Measurements from ENCODE around the gene CHMP4A.
A peak's percentile ranks its signal among the peaks of the same experiment; 100 is the strongest.
"Not testable (repeated sequence)": the region's sequence is repeated elsewhere in the genome, so short reads cannot be mapped to it uniquely, and the experiment has no call there.

Gene CHMP4A

DNA sequence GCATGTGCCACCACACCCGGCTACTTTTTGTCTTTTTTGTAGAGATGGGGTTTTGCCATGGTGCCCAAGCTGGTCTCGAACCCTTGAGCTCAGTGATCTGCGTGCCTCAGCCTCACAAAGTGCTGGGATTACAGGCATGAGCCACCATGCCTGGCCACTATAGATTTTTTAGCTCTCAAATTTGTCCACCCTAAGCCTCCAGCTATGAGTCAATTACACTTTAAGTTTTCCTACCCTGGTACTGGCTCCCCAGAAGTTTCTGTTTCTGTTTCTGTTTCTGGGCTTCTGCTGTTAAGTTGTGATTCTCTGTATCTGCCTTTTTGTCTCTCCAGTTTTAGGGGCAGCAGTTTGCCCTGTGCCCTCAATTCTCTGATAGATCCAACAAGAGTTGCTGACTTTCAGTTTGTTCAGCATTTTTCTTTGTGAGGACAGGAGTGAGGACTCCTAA is 33.5 kb upstream of the CHMP4A start:
- peak in 2 of 3 donors; percentile 41 to 43 for DNase-seq
- Histone ChIP-seq H3K4me3 (ENCODE audit: control insufficient read depth in 1 of 7, extremely low read depth in 1 of 7, insufficient read depth in 4 of 7, low read depth in 2 of 7, low read length in 6 of 7) (no peak overlapping the region), H3K9me3 (ENCODE audit: control extremely low read depth in 1 of 5, control insufficient read depth in 4 of 5, insufficient read depth in 2 of 5, low read depth in 1 of 5, low read length in 4 of 5) (no peaks in the 10 kb centered on the region), H3K27ac (ENCODE audit: insufficient read depth in 1 of 2, low read depth in 1 of 2, low read length in 2 of 2, poor library complexity in 1 of 2, severe bottlenecking in 2 of 2) (no peak overlapping the region), H3K27me3 (replicated peaks in 2 of 5; ENCODE audit: control insufficient read depth in 4 of 5, insufficient read depth in 5 of 5, low read length in 4 of 5) (no peaks in the 10 kb centered on the region), H3K36me3 (ENCODE audit: control insufficient read depth in 4 of 4, insufficient read depth in 4 of 4, low read length in 3 of 4) (peaks cover 0 to 2% (median 0%) of the 10 kb centered on the region in 4 experiments), H3K4me1 (ENCODE audit: control extremely low read depth in 1 of 4, control insufficient read depth in 4 of 4, insufficient read depth in 4 of 4, low read length in 3 of 4) (peaks cover 3 to 17% (median 13%) of the 10 kb centered on the region in 4 experiments)
- 92% methylated on average over 3 of the region's 3 CpGs for WGBS (ENCODE audit: insufficient coverage)
- POLR2A ChIA-PET: interaction anchor here (0.7 kb wide), 2 partner anchors 31 to 124 kb away, joined by 3 read pairs; partner anchors contain the start of gene MDP1
- CTCF ChIA-PET: interaction anchor here (0.6 to 13.5 kb wide), 11 partner anchors 10 to 189 kb away, joined by 3 to 207 read pairs (median 6); partner anchors contain the start of genes CIDEB, DHRS1, LTB4R2 and NOP9

DNA sequence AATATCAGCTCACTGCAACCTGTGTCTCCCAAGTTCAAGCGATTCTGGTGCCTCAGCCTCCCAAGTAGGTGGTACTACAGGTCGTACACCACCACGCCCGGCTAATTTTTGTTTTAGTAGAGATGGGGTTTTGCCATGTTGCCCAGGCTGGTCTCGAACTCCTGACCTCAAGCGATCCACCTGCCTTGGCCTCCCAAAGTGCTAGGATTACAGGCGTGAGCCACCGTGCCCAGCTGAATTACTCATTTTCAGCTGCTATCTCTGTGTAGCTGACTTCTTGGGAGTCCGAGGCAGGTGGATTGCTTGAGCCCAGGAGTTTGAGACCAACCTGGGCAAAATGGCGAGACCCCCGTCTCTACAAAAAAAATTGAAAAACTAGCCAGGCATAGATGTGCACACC is 32.1 kb upstream of the CHMP4A start:
- H3K27ac ChIP-seq (ENCODE audit: insufficient read depth in 1 of 2, low read depth in 1 of 2, low read length in 2 of 2, poor library complexity in 1 of 2, severe bottlenecking in 2 of 2); H3K9me3 ChIP-seq (ENCODE audit: control extremely low read depth in 1 of 5, control insufficient read depth in 4 of 5, insufficient read depth in 2 of 5, low read depth in 1 of 5, low read length in 4 of 5); DNase-seq; H3K27me3 ChIP-seq (replicated peaks in 2 of 5; ENCODE audit: control insufficient read depth in 4 of 5, insufficient read depth in 5 of 5, low read length in 4 of 5); POLR2A ChIA-PET; H3K4me3 ChIP-seq (ENCODE audit: control insufficient read depth in 1 of 7, extremely low read depth in 1 of 7, insufficient read depth in 4 of 7, low read depth in 2 of 7, low read length in 6 of 7): not testable (repeated sequence)
- CTCF ChIA-PET: interaction anchor here (0.9 to 13.5 kb wide), 7 partner anchors 9 to 62 kb away, joined by 3 to 207 read pairs (median 6); partner anchors contain the start of genes CIDEB, DHRS1, NOP9 and RABGGTA
- WGBS (ENCODE audit: insufficient coverage): 94% methylated on average over 8 of the region's 11 CpGs
- peaks cover 6 to 29% (median 21%) of the 10 kb centered on the region in 4 experiments for H3K4me1 ChIP-seq (ENCODE audit: control extremely low read depth in 1 of 4, control insufficient read depth in 4 of 4, insufficient read depth in 4 of 4, low read length in 3 of 4)
- peaks cover 2 to 11% (median 8%) of the 10 kb centered on the region in 4 experiments for H3K36me3 ChIP-seq (ENCODE audit: control insufficient read depth in 4 of 4, insufficient read depth in 4 of 4, low read length in 3 of 4)

DNA sequence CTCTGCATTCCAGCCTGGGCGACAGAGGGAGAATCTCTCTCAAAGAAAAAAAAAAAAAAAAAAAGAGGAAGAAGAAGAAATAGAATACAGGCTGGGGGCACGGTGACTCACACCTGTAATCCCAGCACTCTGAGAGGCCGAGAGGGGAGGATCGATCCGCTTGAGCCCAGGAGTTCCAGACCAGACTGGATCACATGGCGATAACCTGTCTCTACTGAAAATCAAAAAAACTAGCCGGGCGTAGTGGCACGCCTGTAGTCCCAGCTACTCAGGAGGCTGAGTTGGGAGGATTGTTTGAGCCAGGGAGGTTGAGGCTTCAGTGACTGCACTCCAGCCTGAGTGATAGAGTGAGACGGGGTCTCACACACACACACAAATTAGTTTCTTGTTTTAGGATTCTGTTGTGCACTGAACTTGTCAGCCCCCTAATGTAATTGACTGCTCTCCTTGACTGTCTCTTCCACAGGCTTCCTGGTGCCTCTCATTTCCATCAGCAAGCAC is 30.1 kb upstream of the CHMP4A start:
- Histone ChIP-seq H3K36me3 (ENCODE audit: control insufficient read depth in 4 of 4, insufficient read depth in 4 of 4, low read length in 3 of 4) (peaks cover 16 to 27% (median 27%) of the 10 kb centered on the region in 4 experiments), H3K4me3 (ENCODE audit: control insufficient read depth in 1 of 7, extremely low read depth in 1 of 7, insufficient read depth in 4 of 7, low read depth in 2 of 7, low read length in 6 of 7) (peak overlapping the region in 6 of 7 experiments; percentile 41 to 94 (median 86)), H3K9me3 (ENCODE audit: control extremely low read depth in 1 of 5, control insufficient read depth in 4 of 5, insufficient read depth in 2 of 5, low read depth in 1 of 5, low read length in 4 of 5) (no peaks in the 10 kb centered on the region), H3K27me3 (replicated peaks in 2 of 5; ENCODE audit: control insufficient read depth in 4 of 5, insufficient read depth in 5 of 5, low read length in 4 of 5) (no peaks in the 10 kb centered on the region), H3K27ac (ENCODE audit: insufficient read depth in 1 of 2, low read depth in 1 of 2, low read length in 2 of 2, poor library complexity in 1 of 2, severe bottlenecking in 2 of 2) (peak overlapping the region; percentile 96 to 99), H3K4me1 (ENCODE audit: control extremely low read depth in 1 of 4, control insufficient read depth in 4 of 4, insufficient read depth in 4 of 4, low read length in 3 of 4) (peaks cover 12 to 41% (median 30%) of the 10 kb centered on the region in 4 experiments)
- WGBS (ENCODE audit: insufficient coverage): 33% methylated on average over 9 of the region's 10 CpGs
- ChIA-PET POLR2A (interaction anchor here (0.6 to 2.6 kb wide), 5 partner anchors 11 to 55 kb away, joined by 3 to 16 read pairs (median 6); partner anchors contain the start of genes GMPR2, NEDD8 and RABGGTA), CTCF (interaction anchor here (0.6 to 13.5 kb wide), 22 partner anchors 8 to 192 kb away, joined by 3 to 207 read pairs (median 7); partner anchors contain the start of genes CIDEB, DHRS1, GMPR2 and LTB4R2)
- peak; percentile 66 to 82 (median 77) for DNase-seq

DNA sequence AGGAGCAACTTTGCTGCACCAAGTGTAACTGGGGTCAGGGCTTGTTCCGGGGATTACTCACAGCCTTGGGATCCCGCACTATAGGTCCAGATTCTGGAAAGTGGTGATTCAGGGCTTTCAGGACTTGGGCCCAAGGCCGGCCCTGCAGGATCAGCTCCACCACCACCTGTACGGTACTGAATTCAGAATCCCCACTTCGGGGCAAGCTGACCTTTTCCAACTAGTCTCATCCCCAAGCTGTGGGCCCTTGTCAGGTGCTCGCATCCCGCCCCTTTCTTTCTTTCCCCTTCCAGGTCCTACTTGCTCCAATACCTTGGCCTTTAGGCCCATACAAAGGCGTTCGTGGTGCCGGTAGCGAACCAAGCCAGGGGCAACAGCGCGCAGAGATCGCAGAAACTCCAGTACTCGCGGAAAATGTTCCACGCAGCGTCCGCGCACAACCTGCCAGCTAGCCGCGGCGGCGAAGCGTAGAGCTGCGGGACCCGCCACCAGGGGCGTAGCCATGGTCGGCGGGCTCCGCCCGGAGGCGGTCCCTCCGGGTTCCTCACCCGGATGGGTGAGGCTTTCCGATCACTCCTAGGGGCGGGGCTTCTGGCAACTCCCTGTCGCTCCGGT is 28.6 kb upstream of the CHMP4A start:
- H3K27me3 ChIP-seq (replicated peaks in 2 of 5; ENCODE audit: control insufficient read depth in 4 of 5, insufficient read depth in 5 of 5, low read length in 4 of 5): no peaks in the 10 kb centered on the region
- H3K36me3 ChIP-seq (ENCODE audit: control insufficient read depth in 4 of 4, insufficient read depth in 4 of 4, low read length in 3 of 4): peaks cover 16 to 42% (median 41%) of the 10 kb centered on the region in 4 experiments
- 5% methylated on average over 36 of the region's 39 CpGs for whole genome bisulfite sequencing (ENCODE audit: insufficient coverage)
- H3K9me3 ChIP-seq (ENCODE audit: control extremely low read depth in 1 of 5, control insufficient read depth in 4 of 5, insufficient read depth in 2 of 5, low read depth in 1 of 5, low read length in 4 of 5): no peaks in the 10 kb centered on the region
- peak overlapping the region; percentile 41 to 94 (median 85) for H3K4me3 ChIP-seq (ENCODE audit: control insufficient read depth in 1 of 7, extremely low read depth in 1 of 7, insufficient read depth in 4 of 7, low read depth in 2 of 7, low read length in 6 of 7)
- DNase-seq: peak; percentile 93 to 97 (median 97)
- CTCF ChIA-PET: interaction anchor here (0.7 to 13.5 kb wide), 33 partner anchors 9 to 194 kb away, joined by 3 to 207 read pairs (median 6); partner anchors contain the start of genes CHMP4A, CIDEB, DHRS1 and GMPR2
- POLR2A ChIA-PET: interaction anchor here (0.9 to 2.6 kb wide), 8 partner anchors 9 to 56 kb away, joined by 3 to 16 read pairs (median 6); partner anchors contain the start of genes CHMP4A, GMPR2, MDP1 and NEDD8
- peak overlapping the region; percentile 96 to 99 for H3K27ac ChIP-seq (ENCODE audit: insufficient read depth in 1 of 2, low read depth in 1 of 2, low read length in 2 of 2, poor library complexity in 1 of 2, severe bottlenecking in 2 of 2)
- H3K4me1 ChIP-seq (ENCODE audit: control extremely low read depth in 1 of 4, control insufficient read depth in 4 of 4, insufficient read depth in 4 of 4, low read length in 3 of 4): peaks cover 12 to 41% (median 30%) of the 10 kb centered on the region in 4 experiments

DNA sequence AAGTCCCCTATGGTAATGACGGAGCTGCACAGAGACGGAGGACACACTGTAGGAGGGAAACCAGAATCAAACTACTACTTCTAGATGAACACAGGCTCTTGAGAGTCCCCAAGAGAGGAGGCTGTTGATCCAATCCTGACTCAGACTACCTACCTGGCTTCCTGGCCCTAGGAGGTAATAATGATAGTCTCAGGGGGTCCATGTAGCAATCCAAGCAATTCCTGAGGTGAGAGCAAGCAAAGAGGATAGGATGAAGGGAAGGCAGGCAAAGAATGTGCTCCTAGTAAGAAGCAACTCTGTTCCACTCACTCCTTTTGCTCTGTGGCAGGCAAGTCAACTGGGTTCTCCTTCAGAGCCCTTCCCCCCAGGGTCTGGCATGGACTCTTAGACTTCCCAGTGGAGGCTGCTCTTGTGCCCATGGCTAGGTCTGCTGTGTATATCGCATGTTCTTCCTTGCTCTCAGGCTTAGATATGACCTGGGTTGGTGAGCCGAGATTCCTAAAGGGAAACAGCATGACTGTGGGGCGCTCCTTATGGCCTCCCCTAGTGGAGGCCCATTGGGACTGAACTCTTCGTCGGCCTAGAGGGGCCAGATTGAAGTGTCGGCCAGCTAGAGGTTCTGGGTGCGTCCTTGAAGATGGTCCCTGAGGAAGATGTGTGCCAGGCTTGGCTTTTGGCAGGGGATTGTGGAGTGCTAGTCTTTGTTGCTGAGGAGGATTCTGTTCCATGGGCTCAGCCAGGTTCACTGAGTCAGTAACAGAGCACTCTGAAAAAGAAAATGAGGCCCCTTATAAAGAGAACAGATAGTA is 27.0 kb upstream of the CHMP4A start:
- Histone ChIP-seq H3K36me3 (ENCODE audit: control insufficient read depth in 4 of 4, insufficient read depth in 4 of 4, low read length in 3 of 4) (peaks cover 20 to 58% (median 54%) of the 10 kb centered on the region in 4 experiments), H3K4me3 (ENCODE audit: control insufficient read depth in 1 of 7, extremely low read depth in 1 of 7, insufficient read depth in 4 of 7, low read depth in 2 of 7, low read length in 6 of 7) (no peak overlapping the region), H3K9me3 (ENCODE audit: control extremely low read depth in 1 of 5, control insufficient read depth in 4 of 5, insufficient read depth in 2 of 5, low read depth in 1 of 5, low read length in 4 of 5) (no peaks in the 10 kb centered on the region), H3K4me1 (ENCODE audit: control extremely low read depth in 1 of 4, control insufficient read depth in 4 of 4, insufficient read depth in 4 of 4, low read length in 3 of 4) (peaks cover 12 to 41% (median 30%) of the 10 kb centered on the region in 4 experiments), H3K27ac (ENCODE audit: insufficient read depth in 1 of 2, low read depth in 1 of 2, low read length in 2 of 2, poor library complexity in 1 of 2, severe bottlenecking in 2 of 2) (peak overlapping the region in 1 of 2 experiments; percentile 31), H3K27me3 (replicated peaks in 2 of 5; ENCODE audit: control insufficient read depth in 4 of 5, insufficient read depth in 5 of 5, low read length in 4 of 5) (no peaks in the 10 kb centered on the region)
- CTCF ChIA-PET: interaction anchor here (1.5 to 13.5 kb wide), 7 partner anchors 10 to 68 kb away, joined by 3 to 207 read pairs (median 31); partner anchors contain the start of genes CIDEB, DHRS1, LTB4R2 and MDP1
- no peak for DNase-seq
- POLR2A ChIA-PET: no interaction called here
- 96% methylated on average over 9 of the region's 9 CpGs for WGBS (ENCODE audit: insufficient coverage)

DNA sequence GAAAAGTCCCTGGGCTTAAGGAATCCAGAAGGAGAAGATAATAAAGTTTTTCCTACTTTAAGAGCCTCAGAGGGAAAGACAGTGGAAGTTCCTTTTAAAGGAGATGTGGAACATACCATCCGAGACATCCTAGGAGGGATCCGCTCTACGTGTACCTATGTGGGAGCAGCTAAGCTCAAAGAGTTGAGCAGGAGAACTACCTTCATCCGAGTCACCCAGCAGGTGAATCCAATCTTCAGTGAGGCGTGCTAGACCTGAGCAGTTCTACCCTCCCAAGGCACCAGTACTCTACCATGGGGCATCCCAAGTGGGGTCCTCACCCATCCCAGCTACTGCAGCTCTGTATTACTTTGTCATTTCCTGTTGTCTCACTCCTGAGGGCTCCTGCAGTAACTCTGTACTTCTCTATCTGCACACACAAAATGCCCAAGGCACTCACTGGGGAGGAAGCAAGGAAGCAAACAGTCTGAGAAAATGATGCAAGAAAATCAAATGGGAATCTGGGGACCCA is 25.3 kb upstream of the CHMP4A start:
- 98% methylated on average over 5 of the region's 5 CpGs for WGBS (ENCODE audit: insufficient coverage)
- Histone ChIP-seq H3K4me1 (ENCODE audit: control extremely low read depth in 1 of 4, control insufficient read depth in 4 of 4, insufficient read depth in 4 of 4, low read length in 3 of 4) (peaks cover 15 to 53% (median 34%) of the 10 kb centered on the region in 4 experiments), H3K27me3 (replicated peaks in 2 of 5; ENCODE audit: control insufficient read depth in 4 of 5, insufficient read depth in 5 of 5, low read length in 4 of 5) (no peaks in the 10 kb centered on the region), H3K27ac (ENCODE audit: insufficient read depth in 1 of 2, low read depth in 1 of 2, low read length in 2 of 2, poor library complexity in 1 of 2, severe bottlenecking in 2 of 2) (no peak overlapping the region), H3K9me3 (ENCODE audit: control extremely low read depth in 1 of 5, control insufficient read depth in 4 of 5, insufficient read depth in 2 of 5, low read depth in 1 of 5, low read length in 4 of 5) (no peaks in the 10 kb centered on the region), H3K36me3 (ENCODE audit: control insufficient read depth in 4 of 4, insufficient read depth in 4 of 4, low read length in 3 of 4) (peaks cover 20 to 64% (median 58%) of the 10 kb centered on the region in 4 experiments), H3K4me3 (ENCODE audit: control insufficient read depth in 1 of 7, extremely low read depth in 1 of 7, insufficient read depth in 4 of 7, low read depth in 2 of 7, low read length in 6 of 7) (no peak overlapping the region)
- CTCF ChIA-PET: interaction anchor here (1.1 to 13.5 kb wide), 9 partner anchors 9 to 123 kb away, joined by 3 to 207 read pairs (median 4); partner anchors contain the start of genes DHRS1, MDP1, NOP9 and TM9SF1
- POLR2A ChIA-PET: interaction anchor here (0.6 to 1.0 kb wide), 3 partner anchors 17 to 136 kb away, joined by 3 to 4 read pairs (median 4); no protein-coding TSS in a partner anchor
- no peak for DNase-seq

All from common myeloid progenitor, CD34-positive (primary cell).